GM19467 (cell line): ENCODE data around the gene NQO1.
"Not testable (repeated sequence)": the region's sequence is repeated elsewhere in the genome, so short reads cannot be mapped to it uniquely, and the experiment has no call there.

Experiments
- ATAC-seq: cut with Tn5 transposase; IDR thresholded peaks from one replicate; pipeline ENCODE4 v1.9.1; 2021; ENCODE audit warnings: mild to moderate bottlenecking, moderate library complexity; ENCODE audit not compliant: unreplicated experiment

Gene NQO1

GRCh38 chr16:69744363-69745231 is 18.2 kb upstream of the NQO1 start:
- no peak for ATAC-seq

GRCh38 chr16:69741951-69742904 is 15.9 kb upstream of the NQO1 start:
- no peak for ATAC-seq

- ATAC-seq: no peak
Observed at GRCh38 chr16:69741519-69741918, 15.2 kb upstream of the NQO1 start.

GRCh38 chr16:69732101-69732500 is 5.7 kb upstream of the NQO1 start:
- no peak for ATAC-seq

- ATAC-seq: not testable (repeated sequence)
Observed at GRCh38 chr16:69731280-69731679, 4.9 kb upstream of the NQO1 start.

GRCh38 chr16:69729030-69729429 is 2.7 kb upstream of the NQO1 start:
- ATAC-seq: not testable (repeated sequence)

GRCh38 chr16:69727916-69728270 is 1.5 kb upstream of the NQO1 start:
- no peak for ATAC-seq

- no peak for ATAC-seq
Observed at GRCh38 chr16:69725480-69726312, 664 bp downstream of the NQO1 start.

- ATAC-seq: no peak
Observed at GRCh38 chr16:69724981-69725479, 1.3 kb downstream of the NQO1 start.

GRCh38 chr16:69724414-69724873 is 1.9 kb downstream of the NQO1 start:
- no peak for ATAC-seq

- ATAC-seq: no peak
Observed at GRCh38 chr16:69721441-69721957, 4.9 kb downstream of the NQO1 start.

- no peak for ATAC-seq
Observed at GRCh38 chr16:69720822-69721430, 5.4 kb downstream of the NQO1 start.

GRCh38 chr16:69718111-69718764 is 8.1 kb downstream of the NQO1 start:
- no peak for ATAC-seq

GRCh38 chr16:69717066-69717465 is 9.3 kb downstream of the NQO1 start:
- no peak for ATAC-seq

GRCh38 chr16:69712914-69713581 is 13.3 kb downstream of the NQO1 start:
- no peak for ATAC-seq

- no peak for ATAC-seq
Observed at GRCh38 chr16:69712277-69712676, 14.1 kb downstream of the NQO1 start.

- no peak for ATAC-seq
Observed at GRCh38 chr16:69711115-69711740, 15.1 kb downstream of the NQO1 start.

GRCh38 chr16:69709456-69710084 is 16.8 kb downstream of the NQO1 start:
- ATAC-seq: no peak
